Fibroblast of lung (primary cell): Measurements from ENCODE around the gene STOML1. TPM values are rescaled to one million over a fixed set of nuclear protein-coding genes. Genes with fewer than 3 reads are reported as not detected.

ENCODE experiments used
- DNase-seq, 2 donors: peaks; one replicate each; pipeline versions ENCODE4 v3.0.0 to v3.0.0-alpha.2; 2010; ENCODE audit warnings: low read depth in 2 of 2
- H2AFZ ChIP-seq: 2 replicates; pipeline ENCODE4 v1.5.1; 2012; ENCODE audit warnings: low read length, control low read depth, inconsistent platforms
- H3K27ac ChIP-seq: 2 replicates; pipeline ENCODE4 v1.5.1; 2011; ENCODE audit warnings: low read length, control low read depth; ENCODE audit not compliant: insufficient read depth
- H3K27me3 ChIP-seq: 2 replicates; pipeline ENCODE4 v1.5.1; 2011; ENCODE audit warnings: mild to moderate bottlenecking, low read length; ENCODE audit not compliant: control insufficient read depth, insufficient read depth
- H3K36me3 ChIP-seq: 2 replicates; pipeline ENCODE4 v1.5.1; 2011; ENCODE audit warnings: low read length; ENCODE audit not compliant: control insufficient read depth, insufficient read depth
- H3K4me1 ChIP-seq: 2 replicates; pipeline ENCODE4 v1.5.1; 2011; ENCODE audit warnings: low read length; ENCODE audit not compliant: control insufficient read depth, insufficient read depth; ENCODE audit errors: extremely low read depth
- H3K4me2 ChIP-seq: 2 replicates; pipeline ENCODE4 v1.5.1; 2011; ENCODE audit warnings: low read length, control low read depth; ENCODE audit not compliant: insufficient read depth; ENCODE audit errors: extremely low read depth
- H3K4me3 ChIP-seq, 4 experiments: fragments of 200-600 bp in 1 of 4; sonication (generic) in 1 of 4; replicated peaks in 1 of 4; 2 replicates each; pipeline ENCODE4 v1.5.1; 2011 to 2016; ENCODE audit warnings: low read length in 4 of 4, low read depth in 3 of 4, mild to moderate bottlenecking in 3 of 4, control low read depth in 2 of 4, inconsistent platforms in 1 of 4, mixed read lengths in 1 of 4; ENCODE audit not compliant: insufficient read depth in 1 of 4; ENCODE audit errors: control extremely low read depth in 1 of 4
- H3K79me2 ChIP-seq: 2 replicates; pipeline ENCODE4 v1.5.1; 2012; ENCODE audit warnings: mild to moderate bottlenecking, low read length, inconsistent platforms; ENCODE audit not compliant: control insufficient read depth, insufficient read depth
- H3K9ac ChIP-seq: 2 replicates; pipeline ENCODE4 v1.5.1; 2011; ENCODE audit warnings: mild to moderate bottlenecking, low read length, control low read depth; ENCODE audit not compliant: insufficient read depth
- H3K9me3 ChIP-seq: 2 replicates; pipeline ENCODE4 v1.5.1; 2012; ENCODE audit warnings: low read depth, low read length; ENCODE audit not compliant: control insufficient read depth, insufficient read depth
- H4K20me1 ChIP-seq: 2 replicates; pipeline ENCODE4 v1.5.1; 2011; ENCODE audit warnings: low read length; ENCODE audit not compliant: control insufficient read depth, insufficient read depth; ENCODE audit errors: extremely low read depth
- EZH2 ChIP-seq: IDR thresholded peaks from 2 replicates; pipeline ENCODE4 v1.5.1; 2012; ENCODE audit warnings: low read length, control low read depth, mild to moderate bottlenecking; ENCODE audit errors: missing control alignments
- polyA plus RNA-seq, 2 donors: library from polyadenylated mRNA; depleted of rRNA in 1 of 2; stranded (reverse) in 1 of 2; unstranded in 1 of 2; fragments of >200 nt; gene quantifications; 2 replicates each; pipeline ENCODE4 v1.2.1, GENCODE V29; 2011 to 2012; ENCODE audit warnings: missing spikeins in 1 of 2
- total RNA-seq: library from RNA; depleted of rRNA; stranded (reverse); fragments of >200 nt; gene quantifications from 2 replicates; pipeline ENCODE4 v1.2.1, GENCODE V29; 2014
- TF ChIP-seq, protein P1 (sequence below), 2 donors: IDR thresholded peaks in 1 of 2; conservative IDR thresholded peaks in 1 of 2; 1 replicate in 1 of 2; 2 replicates in 1 of 2; pipeline ENCODE4 v1.5.1; 2011 to 2012; ENCODE audit warnings: low read length in 2 of 2, control low read depth in 1 of 2, inconsistent platforms in 1 of 2, low read depth in 1 of 2, mild to moderate bottlenecking in 1 of 2

STOML1 gene
- total and polyA plus RNA-seq, 2 donors (not counting 1 experiment from before 2014, with no cell fraction given): 9.8 to 24.8 TPM

DNA sequence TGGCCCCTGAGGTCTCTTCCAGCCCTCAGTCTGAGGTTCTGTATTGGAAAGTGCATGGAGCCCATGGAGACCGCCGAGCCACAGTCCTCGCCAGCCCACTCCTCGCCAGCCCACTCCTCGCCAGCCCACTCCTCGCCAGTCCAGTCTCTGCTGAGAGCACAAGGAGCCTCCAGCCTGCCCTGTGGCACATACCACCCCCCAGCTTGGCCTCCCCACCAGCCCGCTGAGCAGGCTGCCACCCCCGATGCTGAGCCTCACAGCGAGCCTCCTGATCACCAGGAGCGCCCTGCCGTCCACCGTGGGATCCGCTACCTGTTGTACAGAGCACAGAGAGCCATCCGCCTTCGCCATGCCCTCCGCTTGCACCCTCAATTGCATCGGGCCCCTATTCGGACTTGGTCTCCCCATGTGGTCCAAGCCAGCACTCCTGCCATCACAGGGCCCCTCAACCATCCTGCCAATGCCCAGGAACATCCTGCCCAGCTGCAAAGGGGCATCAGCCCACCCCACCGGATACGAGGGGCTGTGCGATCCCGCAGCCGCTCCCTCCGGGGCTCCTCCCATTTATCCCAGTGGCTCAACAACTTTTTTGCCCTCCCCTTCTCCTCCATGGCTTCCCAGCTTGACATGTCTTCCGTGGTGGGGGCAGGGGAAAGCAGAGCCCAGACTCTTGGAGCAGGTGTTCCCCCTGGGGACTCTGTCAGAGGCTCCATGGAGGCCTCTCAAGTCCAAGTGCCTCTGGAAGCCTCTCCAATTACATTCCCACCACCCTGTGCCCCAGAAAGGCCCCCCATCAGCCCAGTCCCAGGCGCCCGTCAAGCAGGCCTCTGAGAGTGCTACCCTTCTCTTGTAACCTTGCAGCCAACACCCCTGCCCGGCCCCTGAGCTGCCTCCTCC, 43.3 kb upstream of the STOML1 start:
- H3K36me3 ChIP-seq: peaks cover 24% of the 10 kb centered on the region
- no peaks in the 10 kb centered on the region for H4K20me1 ChIP-seq
- no peak overlapping the region for H3K9ac ChIP-seq
- H3K27me3 ChIP-seq: no peaks in the 10 kb centered on the region
- H3K4me1 ChIP-seq: peaks cover 19% of the 10 kb centered on the region
- no peak overlapping the region for H3K4me2 ChIP-seq
- TF ChIP-seq, protein P1, sequence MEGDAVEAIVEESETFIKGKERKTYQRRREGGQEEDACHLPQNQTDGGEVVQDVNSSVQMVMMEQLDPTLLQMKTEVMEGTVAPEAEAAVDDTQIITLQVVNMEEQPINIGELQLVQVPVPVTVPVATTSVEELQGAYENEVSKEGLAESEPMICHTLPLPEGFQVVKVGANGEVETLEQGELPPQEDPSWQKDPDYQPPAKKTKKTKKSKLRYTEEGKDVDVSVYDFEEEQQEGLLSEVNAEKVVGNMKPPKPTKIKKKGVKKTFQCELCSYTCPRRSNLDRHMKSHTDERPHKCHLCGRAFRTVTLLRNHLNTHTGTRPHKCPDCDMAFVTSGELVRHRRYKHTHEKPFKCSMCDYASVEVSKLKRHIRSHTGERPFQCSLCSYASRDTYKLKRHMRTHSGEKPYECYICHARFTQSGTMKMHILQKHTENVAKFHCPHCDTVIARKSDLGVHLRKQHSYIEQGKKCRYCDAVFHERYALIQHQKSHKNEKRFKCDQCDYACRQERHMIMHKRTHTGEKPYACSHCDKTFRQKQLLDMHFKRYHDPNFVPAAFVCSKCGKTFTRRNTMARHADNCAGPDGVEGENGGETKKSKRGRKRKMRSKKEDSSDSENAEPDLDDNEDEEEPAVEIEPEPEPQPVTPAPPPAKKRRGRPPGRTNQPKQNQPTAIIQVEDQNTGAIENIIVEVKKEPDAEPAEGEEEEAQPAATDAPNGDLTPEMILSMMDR (conservative IDR thresholded peaks at IDR 0.05 in 1 of 2, IDR thresholded peaks at IDR 0.05 in 1 of 2; ENCODE audit: low read depth in 1 of 2, low read length in 2 of 2): no peak
- no peak for TF ChIP-seq EZH2
- H3K9me3 ChIP-seq: no peaks in the 10 kb centered on the region
- H3K4me3 ChIP-seq: no peak overlapping the region
- H3K27ac ChIP-seq: no peak overlapping the region
- H2AFZ ChIP-seq: no peak overlapping the region
- no peak for DNase-seq
- H3K79me2 ChIP-seq: no peaks in the 10 kb centered on the region

GRCh38 chr15:74034206-74034755, 42.2 kb upstream of the STOML1 start:
- Histone ChIP-seq H3K4me3 (no peak overlapping the region), H3K79me2 (no peaks in the 10 kb centered on the region), H3K36me3 (peaks cover 27% of the 10 kb centered on the region), H3K9ac (no peak overlapping the region), H4K20me1 (no peaks in the 10 kb centered on the region), H2AFZ (no peak overlapping the region), H3K4me1 (peaks cover 9% of the 10 kb centered on the region), H3K27ac (no peak overlapping the region), H3K9me3 (no peaks in the 10 kb centered on the region), H3K27me3 (no peaks in the 10 kb centered on the region), H3K4me2 (no peak overlapping the region)
- TF ChIP-seq, protein P1 (conservative IDR thresholded peaks at IDR 0.05 in 1 of 2, IDR thresholded peaks at IDR 0.05 in 1 of 2; ENCODE audit: low read depth in 1 of 2, low read length in 2 of 2): no peak
- no peak for TF ChIP-seq EZH2
- no peak for DNase-seq
